ENCODE measurements around the gene ZNF276.

GRCh38 chr16:89729293-89729692, 8.0 kb downstream of the ZNF276 start:
- TF ChIP-seq EZH2 (IDR thresholded peaks at IDR 0.05; ENCODE audit: borderline replicate concordance, low read length) (no peak), CTCF (IDR thresholded peaks at IDR 0.05; ENCODE audit: low read length) (no peak)

Data from OCI-LY1 (cell line).